Naive B cell (primary cell): ENCODE measurements around the gene HS6ST2. TPM values are rescaled to one million over a fixed set of nuclear protein-coding genes. Genes with fewer than 3 reads are reported as not detected.

Source experiments
- ATAC-seq, 2 donors: fragments of 150-1000 bp; cut with Tn5 transposase; 2 replicates each; pipeline ENCODE4 v1.10.0; 2021; ENCODE audit warnings: low read depth in 2 of 2, mild to moderate bottlenecking in 2 of 2, moderate library complexity in 2 of 2
- DNase-seq: peaks from one replicate; pipeline ENCODE4 v3.0.0; 2022
- H3K27ac Mint-ChIP-seq, 6 donors: one replicate each; pipeline ENCODE4 v1.8.0; 2020 to 2022; ENCODE audit warnings: mild to moderate bottlenecking in 6 of 6, mixed read lengths in 6 of 6, moderate library complexity in 5 of 6, inconsistent platforms in 2 of 6
- H3K27me3 Mint-ChIP-seq, 3 donors: one replicate each; pipeline ENCODE4 v1.8.0; 2021 to 2022; ENCODE audit warnings: mixed read lengths in 3 of 3, mild to moderate bottlenecking in 1 of 3
- H3K36me3 Mint-ChIP-seq, 2 donors: one replicate each; pipeline ENCODE4 v1.8.0; 2020 to 2022; ENCODE audit warnings: mixed read lengths in 2 of 2, inconsistent platforms in 1 of 2, mild to moderate bottlenecking in 1 of 2
- H3K4me1 Mint-ChIP-seq, 3 donors: one replicate each; pipeline ENCODE4 v1.8.0; 2020 to 2022; ENCODE audit warnings: mixed read lengths in 3 of 3, inconsistent platforms in 1 of 3, mild to moderate bottlenecking in 1 of 3, moderate library complexity in 1 of 3
- H3K4me3 Mint-ChIP-seq, 8 donors: one replicate each; pipeline ENCODE4 v1.8.0; 2020 to 2022; ENCODE audit warnings: mild to moderate bottlenecking in 8 of 8, mixed read lengths in 8 of 8, moderate library complexity in 8 of 8, inconsistent platforms in 2 of 8
- H3K9me3 Mint-ChIP-seq, 7 donors: one replicate each; pipeline ENCODE4 v1.8.0; 2020 to 2022; ENCODE audit warnings: mixed read lengths in 7 of 7, mild to moderate bottlenecking in 5 of 7, inconsistent platforms in 2 of 7, moderate library complexity in 1 of 7
- polyA plus RNA-seq, 6 donors: library from polyadenylated mRNA; unstranded; fragments of 300-500 nt; fragmentation: Illumina TruSeq; gene quantifications; one replicate each; pipeline ENCODE4 v1.2.3, GENCODE V29; 2021; ENCODE audit warnings: low read depth in 6 of 6

Gene HS6ST2
- polyA plus RNA-seq, 6 donors from 2014 or later: not detected

GRCh38 chrX:132749406-132749805, 209.0 kb downstream of the HS6ST2 start:
- H3K9me3 Mint-ChIP-seq: peaks cover 0 to 7% (median 2%) of the 10 kb centered on the region in 7 donors
- no peaks in the 10 kb centered on the region for H3K36me3 Mint-ChIP-seq
- H3K4me3 Mint-ChIP-seq: peak overlapping the region in 1 of 8 donors; percentile 22
- ATAC-seq (no peak), DNase-seq (no peak)
- H3K27ac Mint-ChIP-seq: no peak overlapping the region
- peaks cover 0 to 29% (median 0%) of the 10 kb centered on the region in 3 donors for H3K27me3 Mint-ChIP-seq
- H3K4me1 Mint-ChIP-seq: no peaks in the 10 kb centered on the region

GRCh38 chrX:132748909-132749308, 209.5 kb downstream of the HS6ST2 start:
- ATAC-seq: no peak

GRCh38 chrX:132748268-132748667, 210.2 kb downstream of the HS6ST2 start:
- H3K9me3 Mint-ChIP-seq: peaks cover 0 to 7% (median 0%) of the 10 kb centered on the region in 7 donors
- H3K4me3 Mint-ChIP-seq: no peak overlapping the region
- ATAC-seq: no peak
- H3K27ac Mint-ChIP-seq: no peak overlapping the region
- DNase-seq: no peak
- H3K27me3 Mint-ChIP-seq: peaks cover 0 to 29% (median 0%) of the 10 kb centered on the region in 3 donors
- no peaks in the 10 kb centered on the region for H3K36me3 Mint-ChIP-seq
- H3K4me1 Mint-ChIP-seq: no peaks in the 10 kb centered on the region

More at GRCh38 chrX:132748909-132749308, 209.5 kb downstream of the HS6ST2 start:
- Mint-ChIP-seq H3K36me3 (no peaks in the 10 kb centered on the region), H3K27ac (no peak overlapping the region), H3K9me3 (peaks cover 0 to 7% (median 2%) of the 10 kb centered on the region in 7 donors), H3K4me1 (no peaks in the 10 kb centered on the region), H3K27me3 (peaks cover 0 to 29% (median 0%) of the 10 kb centered on the region in 3 donors), H3K4me3 (no peak overlapping the region)
- no peak for DNase-seq

- H3K4me3 Mint-ChIP-seq: no peak overlapping the region
- DNase-seq: no peak
- H3K27ac Mint-ChIP-seq: no peak overlapping the region
- H3K27me3 Mint-ChIP-seq: peaks cover 0 to 32% (median 0%) of the 10 kb centered on the region in 3 donors
- no peaks in the 10 kb centered on the region for H3K4me1 Mint-ChIP-seq
- H3K36me3 Mint-ChIP-seq: no peaks in the 10 kb centered on the region
- no peak for ATAC-seq
- no peaks in the 10 kb centered on the region for H3K9me3 Mint-ChIP-seq
Observed at GRCh38 chrX:132745593-132745992, 212.8 kb downstream of the HS6ST2 start.

- ATAC-seq (no peak), DNase-seq (no peak)
- H3K27me3 Mint-ChIP-seq: peaks cover 0 to 37% (median 0%) of the 10 kb centered on the region in 3 donors
- H3K27ac Mint-ChIP-seq: no peak overlapping the region
- no peaks in the 10 kb centered on the region for H3K9me3 Mint-ChIP-seq
- H3K36me3 Mint-ChIP-seq: no peaks in the 10 kb centered on the region
- no peak overlapping the region for H3K4me3 Mint-ChIP-seq
- H3K4me1 Mint-ChIP-seq: no peaks in the 10 kb centered on the region
Observed at GRCh38 chrX:132744470-132744869, 214.0 kb downstream of the HS6ST2 start.

GRCh38 chrX:132743086-132743485, 215.3 kb downstream of the HS6ST2 start:
- H3K9me3 Mint-ChIP-seq: no peaks in the 10 kb centered on the region
- H3K4me1 Mint-ChIP-seq: no peaks in the 10 kb centered on the region
- H3K27me3 Mint-ChIP-seq: peaks cover 0 to 29% (median 5%) of the 10 kb centered on the region in 3 donors
- no peak overlapping the region for H3K4me3 Mint-ChIP-seq
- DNase-seq (no peak), ATAC-seq (no peak)
- no peak overlapping the region for H3K27ac Mint-ChIP-seq
- no peaks in the 10 kb centered on the region for H3K36me3 Mint-ChIP-seq

- Mint-ChIP-seq H3K27ac (no peak overlapping the region), H3K4me3 (no peak overlapping the region), H3K36me3 (no peaks in the 10 kb centered on the region), H3K4me1 (no peaks in the 10 kb centered on the region), H3K9me3 (no peaks in the 10 kb centered on the region), H3K27me3 (peaks cover 0 to 26% (median 5%) of the 10 kb centered on the region in 3 donors)
- no peak for DNase-seq
- ATAC-seq: no peak
Observed at GRCh38 chrX:132742246-132742645, 216.2 kb downstream of the HS6ST2 start.

GRCh38 chrX:132741689-132742088, 216.7 kb downstream of the HS6ST2 start:
- DNase-seq: no peak
- Mint-ChIP-seq H3K27ac (no peak overlapping the region), H3K36me3 (no peaks in the 10 kb centered on the region), H3K9me3 (no peaks in the 10 kb centered on the region), H3K4me3 (no peak overlapping the region), H3K4me1 (no peaks in the 10 kb centered on the region), H3K27me3 (peaks cover 0 to 20% (median 5%) of the 10 kb centered on the region in 3 donors)
- ATAC-seq: no peak

- no peaks in the 10 kb centered on the region for H3K4me1 Mint-ChIP-seq
- H3K27me3 Mint-ChIP-seq: peaks cover 0 to 14% (median 5%) of the 10 kb centered on the region in 3 donors
- H3K9me3 Mint-ChIP-seq: no peaks in the 10 kb centered on the region
- H3K4me3 Mint-ChIP-seq: no peak overlapping the region
- no peaks in the 10 kb centered on the region for H3K36me3 Mint-ChIP-seq
- no peak overlapping the region for H3K27ac Mint-ChIP-seq
- DNase-seq: no peak
- ATAC-seq: no peak
Observed at GRCh38 chrX:132740316-132741123, 217.9 kb downstream of the HS6ST2 start.

- ATAC-seq (no peak), DNase-seq (no peak)
- no peaks in the 10 kb centered on the region for H3K4me1 Mint-ChIP-seq
- H3K27ac Mint-ChIP-seq: no peak overlapping the region
- peaks cover 0 to 26% (median 5%) of the 10 kb centered on the region in 3 donors for H3K27me3 Mint-ChIP-seq
- H3K36me3 Mint-ChIP-seq: no peaks in the 10 kb centered on the region
- no peaks in the 10 kb centered on the region for H3K9me3 Mint-ChIP-seq
- H3K4me3 Mint-ChIP-seq: no peak overlapping the region
Observed at GRCh38 chrX:132738951-132739350, 219.5 kb downstream of the HS6ST2 start.

- DNase-seq: no peak
- H3K27me3 Mint-ChIP-seq: peaks cover 0 to 37% (median 5%) of the 10 kb centered on the region in 3 donors
- H3K9me3 Mint-ChIP-seq: no peaks in the 10 kb centered on the region
- ATAC-seq: no peak
- H3K27ac Mint-ChIP-seq: no peak overlapping the region
- no peak overlapping the region for H3K4me3 Mint-ChIP-seq
- no peaks in the 10 kb centered on the region for H3K36me3 Mint-ChIP-seq
- H3K4me1 Mint-ChIP-seq: no peaks in the 10 kb centered on the region
Observed at GRCh38 chrX:132737743-132738142, 220.7 kb downstream of the HS6ST2 start.

- H3K27me3 Mint-ChIP-seq: peaks cover 0 to 26% (median 0%) of the 10 kb centered on the region in 3 donors
- H3K27ac Mint-ChIP-seq: no peak overlapping the region
- no peaks in the 10 kb centered on the region for H3K36me3 Mint-ChIP-seq
- H3K9me3 Mint-ChIP-seq: peaks cover 0 to 3% (median 0%) of the 10 kb centered on the region in 7 donors
- no peak overlapping the region for H3K4me3 Mint-ChIP-seq
- no peak for ATAC-seq
- no peaks in the 10 kb centered on the region for H3K4me1 Mint-ChIP-seq
- no peak for DNase-seq
Observed at GRCh38 chrX:132732236-132732635, 226.2 kb downstream of the HS6ST2 start.

- Mint-ChIP-seq H3K27ac (no peak overlapping the region), H3K4me1 (no peaks in the 10 kb centered on the region), H3K36me3 (no peaks in the 10 kb centered on the region), H3K27me3 (peaks cover 0 to 26% (median 0%) of the 10 kb centered on the region in 3 donors), H3K4me3 (no peak overlapping the region), H3K9me3 (peaks cover 0 to 3% (median under 1%) of the 10 kb centered on the region in 7 donors)
- DNase-seq (no peak), ATAC-seq (no peak)
Observed at GRCh38 chrX:132730726-132731125, 227.7 kb downstream of the HS6ST2 start.

GRCh38 chrX:132730266-132730665, 228.2 kb downstream of the HS6ST2 start:
- H3K4me1 Mint-ChIP-seq: no peaks in the 10 kb centered on the region
- no peak overlapping the region for H3K27ac Mint-ChIP-seq
- H3K4me3 Mint-ChIP-seq: no peak overlapping the region
- no peaks in the 10 kb centered on the region for H3K36me3 Mint-ChIP-seq
- ATAC-seq: no peak
- H3K27me3 Mint-ChIP-seq: peaks cover 0 to 26% (median 0%) of the 10 kb centered on the region in 3 donors
- peaks cover 0 to 6% (median 5%) of the 10 kb centered on the region in 7 donors for H3K9me3 Mint-ChIP-seq
- no peak for DNase-seq
